Testis (tissue), 2 donors: Measurements from ENCODE around the gene FGF12.

Experiments
- POLR2A ChIP-seq: fragments of 450-650 bp; IDR thresholded peaks from one replicate; pipeline ENCODE4 v1.6.1; 2017; ENCODE audit warnings: antibody characterized with exemption, mild to moderate bottlenecking, moderate library complexity
- TF ChIP-seq, protein P1 (sequence below), 3 experiments: fragments of 450-650 bp in 2 of 3; fragments of 200-600 bp in 1 of 3; sonication (generic) in 1 of 3; IDR thresholded peaks; one replicate each; pipeline ENCODE4 v1.5.1; 2016 to 2019; ENCODE audit warnings: antibody characterized with exemption in 3 of 3, mild to moderate bottlenecking in 2 of 3, moderate library complexity in 1 of 3

DNA sequence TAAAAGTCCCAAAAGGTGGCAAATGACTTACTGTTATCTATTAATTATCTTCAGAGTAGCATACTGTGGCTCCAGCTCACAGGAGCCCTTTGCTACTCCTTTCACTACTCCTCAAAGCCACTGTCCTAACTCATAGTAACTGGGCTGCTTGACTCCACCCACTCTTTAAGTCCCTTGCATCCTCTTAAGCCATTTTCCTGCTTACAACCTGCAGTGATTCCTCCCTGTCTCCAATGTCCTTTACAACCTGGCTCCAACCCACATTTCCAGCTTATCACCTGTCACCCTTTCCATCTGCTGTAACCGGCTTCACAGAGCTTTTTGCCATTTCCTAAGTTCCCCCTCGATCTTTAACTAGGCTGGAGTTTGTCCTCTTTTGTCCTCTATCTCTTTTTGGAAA lies 388.1 kb downstream of the FGF12 start:
- TF ChIP-seq, protein P1, sequence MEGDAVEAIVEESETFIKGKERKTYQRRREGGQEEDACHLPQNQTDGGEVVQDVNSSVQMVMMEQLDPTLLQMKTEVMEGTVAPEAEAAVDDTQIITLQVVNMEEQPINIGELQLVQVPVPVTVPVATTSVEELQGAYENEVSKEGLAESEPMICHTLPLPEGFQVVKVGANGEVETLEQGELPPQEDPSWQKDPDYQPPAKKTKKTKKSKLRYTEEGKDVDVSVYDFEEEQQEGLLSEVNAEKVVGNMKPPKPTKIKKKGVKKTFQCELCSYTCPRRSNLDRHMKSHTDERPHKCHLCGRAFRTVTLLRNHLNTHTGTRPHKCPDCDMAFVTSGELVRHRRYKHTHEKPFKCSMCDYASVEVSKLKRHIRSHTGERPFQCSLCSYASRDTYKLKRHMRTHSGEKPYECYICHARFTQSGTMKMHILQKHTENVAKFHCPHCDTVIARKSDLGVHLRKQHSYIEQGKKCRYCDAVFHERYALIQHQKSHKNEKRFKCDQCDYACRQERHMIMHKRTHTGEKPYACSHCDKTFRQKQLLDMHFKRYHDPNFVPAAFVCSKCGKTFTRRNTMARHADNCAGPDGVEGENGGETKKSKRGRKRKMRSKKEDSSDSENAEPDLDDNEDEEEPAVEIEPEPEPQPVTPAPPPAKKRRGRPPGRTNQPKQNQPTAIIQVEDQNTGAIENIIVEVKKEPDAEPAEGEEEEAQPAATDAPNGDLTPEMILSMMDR (IDR thresholded peaks at IDR 0.05) = no peak
- TF ChIP-seq POLR2A = no peak
